Testis (tissue), 2 donors: ENCODE data around the gene GFRA1.
"Not testable (repeated sequence)": the region's sequence is repeated elsewhere in the genome, so short reads cannot be mapped to it uniquely, and the experiment has no call there.

ENCODE experiments used
- POLR2A ChIP-seq: fragments of 450-650 bp; IDR thresholded peaks from one replicate; pipeline ENCODE4 v1.6.1; 2017; ENCODE audit warnings: antibody characterized with exemption, mild to moderate bottlenecking, moderate library complexity
- TF ChIP-seq, protein P1 (sequence below), 3 experiments: fragments of 450-650 bp in 2 of 3; fragments of 200-600 bp in 1 of 3; sonication (generic) in 1 of 3; IDR thresholded peaks; one replicate each; pipeline ENCODE4 v1.5.1; 2016 to 2019; ENCODE audit warnings: antibody characterized with exemption in 3 of 3, mild to moderate bottlenecking in 2 of 3, moderate library complexity in 1 of 3

DNA sequence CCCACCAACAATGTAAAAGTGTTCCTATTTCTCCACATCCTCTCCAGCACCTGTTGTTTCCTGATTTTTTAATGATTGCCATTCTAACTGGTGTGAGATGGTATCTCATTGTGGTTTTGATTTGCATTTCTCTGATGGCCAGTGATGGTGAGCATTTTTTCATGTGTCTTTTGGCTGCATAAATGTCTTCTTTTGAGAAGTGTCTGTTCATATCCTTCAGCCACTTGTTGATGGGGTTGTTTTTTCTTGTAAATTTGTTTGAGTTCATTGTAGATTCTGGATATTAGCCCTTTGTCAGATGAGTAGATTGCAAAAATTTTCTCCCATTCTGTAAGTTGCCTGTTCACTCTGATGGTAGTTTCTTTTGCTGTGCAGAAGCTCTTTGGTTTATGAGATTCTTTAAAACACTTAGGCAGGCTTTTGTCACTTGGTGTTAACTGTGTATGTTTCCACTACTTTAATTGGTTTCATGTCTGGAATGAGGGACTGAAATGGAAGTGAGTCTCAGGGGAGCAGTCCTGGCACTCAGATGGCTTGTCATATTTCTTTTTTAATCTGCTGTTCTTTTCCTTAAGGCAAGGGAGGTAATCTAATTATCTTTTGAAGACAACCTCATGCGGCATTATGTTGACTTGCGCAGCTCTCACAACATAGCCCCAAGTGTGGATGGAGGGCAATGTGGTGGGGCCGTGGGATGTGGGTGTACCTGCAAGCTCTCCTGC lies 219.8 kb downstream of the GFRA1 start:
- TF ChIP-seq, protein P1, sequence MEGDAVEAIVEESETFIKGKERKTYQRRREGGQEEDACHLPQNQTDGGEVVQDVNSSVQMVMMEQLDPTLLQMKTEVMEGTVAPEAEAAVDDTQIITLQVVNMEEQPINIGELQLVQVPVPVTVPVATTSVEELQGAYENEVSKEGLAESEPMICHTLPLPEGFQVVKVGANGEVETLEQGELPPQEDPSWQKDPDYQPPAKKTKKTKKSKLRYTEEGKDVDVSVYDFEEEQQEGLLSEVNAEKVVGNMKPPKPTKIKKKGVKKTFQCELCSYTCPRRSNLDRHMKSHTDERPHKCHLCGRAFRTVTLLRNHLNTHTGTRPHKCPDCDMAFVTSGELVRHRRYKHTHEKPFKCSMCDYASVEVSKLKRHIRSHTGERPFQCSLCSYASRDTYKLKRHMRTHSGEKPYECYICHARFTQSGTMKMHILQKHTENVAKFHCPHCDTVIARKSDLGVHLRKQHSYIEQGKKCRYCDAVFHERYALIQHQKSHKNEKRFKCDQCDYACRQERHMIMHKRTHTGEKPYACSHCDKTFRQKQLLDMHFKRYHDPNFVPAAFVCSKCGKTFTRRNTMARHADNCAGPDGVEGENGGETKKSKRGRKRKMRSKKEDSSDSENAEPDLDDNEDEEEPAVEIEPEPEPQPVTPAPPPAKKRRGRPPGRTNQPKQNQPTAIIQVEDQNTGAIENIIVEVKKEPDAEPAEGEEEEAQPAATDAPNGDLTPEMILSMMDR (IDR thresholded peaks at IDR 0.05) = not testable (repeated sequence)
- not testable (repeated sequence) for TF ChIP-seq POLR2A
